B cell (primary cell): ENCODE results near the gene CILP2. TPM values are rescaled to one million over a fixed set of nuclear protein-coding genes. Genes with fewer than 3 reads are reported as not detected.

Source experiments
- ATAC-seq: fragments of 200-7000 bp; cut with Tn5 transposase; one replicate; pipeline ENCODE4 v1.10.0; 2021; ENCODE audit warnings: low read depth, mild to moderate bottlenecking, moderate number of reproducible peaks, moderate library complexity
- CTCF ChIA-PET: fragments of 350-600 bp; sonication (Branson Sonifier 250); formaldehyde crosslinking; loops from one replicate; lab custom pipeline; 2021; ENCODE audit warnings: antibody characterized with exemption, inconsistent platforms; lab: Charles Lee
- POLR2A ChIA-PET: fragments of 350-600 bp; sonication (Branson Sonifier 250); formaldehyde crosslinking; loops from one replicate; lab custom pipeline; 2021; ENCODE audit warnings: antibody characterized with exemption; lab: Charles Lee
- DNase-seq: peaks from one replicate; pipeline ENCODE4 v3.0.0; 2013
- H2AFZ ChIP-seq: 2 replicates; pipeline ENCODE4 v1.6.1; 2012; ENCODE audit warnings: mild to moderate bottlenecking, low read depth, low read length; ENCODE audit not compliant: insufficient read depth, poor library complexity, severe bottlenecking
- H3K27ac ChIP-seq, 2 donors: 1 replicate in 1 of 2; 2 replicates in 1 of 2; pipeline ENCODE4 v1.5.1; 2012 to 2013; ENCODE audit warnings: low read length in 2 of 2, mild to moderate bottlenecking in 2 of 2, moderate library complexity in 1 of 2
- H3K27me3 ChIP-seq, 4 experiments: fragments of 200-600 bp in 1 of 4; sonication (generic) in 1 of 4; replicated peaks in 1 of 4; 1 replicate in 2 of 4; 2 replicates in 2 of 4; pipeline versions ENCODE4 v1.6.1 to v1.7.0; 2013 to 2016; ENCODE audit warnings: low read length in 3 of 4, mild to moderate bottlenecking in 2 of 4, mixed read lengths in 1 of 4, moderate library complexity in 1 of 4; ENCODE audit not compliant: insufficient read depth in 4 of 4, control insufficient read depth in 3 of 4; ENCODE audit errors: control extremely low read depth in 1 of 4
- H3K36me3 ChIP-seq, 2 experiments: replicated peaks in 1 of 2; 1 replicate in 1 of 2; 2 replicates in 1 of 2; pipeline versions ENCODE4 v1.6.1 to v1.7.1; 2013; ENCODE audit warnings: low read length in 1 of 2; ENCODE audit not compliant: insufficient read depth in 2 of 2, control insufficient read depth in 1 of 2; ENCODE audit errors: control extremely low read depth in 1 of 2, extremely low read depth in 1 of 2
- H3K4me1 ChIP-seq, 2 donors: fragments of 200-600 bp in 1 of 2; sonication (generic) in 1 of 2; 1 replicate in 1 of 2; 2 replicates in 1 of 2; pipeline versions ENCODE4 v1.5.1 to v1.6.1; 2013 to 2017; ENCODE audit warnings: low read length in 2 of 2; ENCODE audit not compliant: control insufficient read depth in 2 of 2, insufficient read depth in 2 of 2
- H3K4me2 ChIP-seq: replicated peaks from 2 replicates; pipeline ENCODE3; 2012; ENCODE audit warnings: mild to moderate bottlenecking, low read depth, low read length; ENCODE audit not compliant: poor library complexity, severe bottlenecking
- H3K4me3 ChIP-seq, 5 experiments: fragments of 200-600 bp in 1 of 5; sonication (generic) in 1 of 5; 1 replicate in 3 of 5; 2 replicates in 2 of 5; pipeline versions ENCODE4 v1.5.1 to v1.7.0; 2011 to 2016; ENCODE audit warnings: low read length in 4 of 5, mild to moderate bottlenecking in 4 of 5, low read depth in 2 of 5, control low read depth in 1 of 5, moderate library complexity in 1 of 5; ENCODE audit not compliant: insufficient read depth in 1 of 5; ENCODE audit errors: control extremely low read depth in 1 of 5, extremely low read depth in 1 of 5
- H3K79me2 ChIP-seq: fragments of 200-600 bp; sonication (generic); one replicate; pipeline ENCODE4 v1.6.0; 2016; ENCODE audit warnings: low read length; ENCODE audit not compliant: control insufficient read depth, insufficient read depth
- H3K9ac ChIP-seq: fragments of 200-600 bp; sonication (generic); 2 replicates; pipeline ENCODE4 v1.6.1; 2017; ENCODE audit warnings: mild to moderate bottlenecking, low read length, moderate library complexity
- H3K9me3 ChIP-seq, 3 donors: one replicate each; pipeline versions ENCODE4 v1.6.1 to v1.7.1; 2013; ENCODE audit warnings: low read length in 2 of 3; ENCODE audit not compliant: control insufficient read depth in 2 of 3, insufficient read depth in 1 of 3; ENCODE audit errors: control extremely low read depth in 1 of 3
- H4K20me1 ChIP-seq: 2 replicates; pipeline ENCODE4 v1.6.0; 2012; ENCODE audit warnings: mild to moderate bottlenecking, low read length; ENCODE audit not compliant: insufficient read depth, control insufficient read depth, poor library complexity, severe bottlenecking
- H3K27ac Mint-ChIP-seq: one replicate; pipeline ENCODE4 v1.8.0; 2021; ENCODE audit warnings: mixed read lengths
- H3K27me3 Mint-ChIP-seq: one replicate; pipeline ENCODE4 v1.8.0; 2021; ENCODE audit warnings: mixed read lengths
- H3K4me1 Mint-ChIP-seq: one replicate; pipeline ENCODE4 v1.8.0; 2021; ENCODE audit warnings: mixed read lengths
- H3K4me3 Mint-ChIP-seq: one replicate; pipeline ENCODE4 v1.8.0; 2021; ENCODE audit warnings: mixed read lengths
- H3K9me3 Mint-ChIP-seq: one replicate; pipeline ENCODE4 v1.8.0; 2022; ENCODE audit warnings: mixed read lengths; ENCODE audit not compliant: insufficient read depth
- CTCF ChIP-seq: fragments of 200-600 bp; IDR thresholded peaks from one replicate; pipeline ENCODE4 v1.8.0; 2022; ENCODE audit warnings: antibody characterized with exemption, mild to moderate bottlenecking
- EZH2 ChIP-seq: IDR thresholded peaks from 2 replicates; pipeline ENCODE4 v1.6.1; 2012; ENCODE audit warnings: borderline replicate concordance, low read depth, mild to moderate bottlenecking, moderate library complexity, low read length; ENCODE audit not compliant: insufficient read depth, poor library complexity, severe bottlenecking
- WGBS: methylation state at CpG from one replicate; pipeline ENCODE4 v1.1.5; 2013; ENCODE audit warnings: missing lambda C conversion rate; ENCODE audit not compliant: insufficient coverage; 5-methylcytosine and 5-hydroxymethylcytosine counted together
- intact Hi-C: fragments of 100-400 bp; cut with micrococcal nuclease; formaldehyde crosslinking; loops from one replicate; pipeline ENCODE4 v1.10.0; 2022
- polyA plus RNA-seq: library from polyadenylated mRNA; depleted of rRNA; stranded (reverse); fragments of >200 nt; gene quantifications from 2 replicates; pipeline ENCODE4 v1.2.3, GENCODE V29; 2012
- total RNA-seq, 2 donors: library from RNA; stranded (reverse); fragments of 120-200 nt in 1 of 2; gene quantifications; 1 replicate in 1 of 2; 2 replicates in 1 of 2; pipeline versions ENCODE4 v1.2.3 to v1.2.4, GENCODE V29; 2013 to 2022

The CILP2 gene
- total and polyA plus RNA-seq, 2 donors (not counting 1 experiment from before 2014, with no cell fraction given), result 0.04 to 0.12 TPM

GRCh38 chr19:19523177-19523576, 14.9 kb upstream of the CILP2 start:
- ATAC-seq, result no peak
- no peak overlapping the region for H3K27ac Mint-ChIP-seq
- H3K9me3 ChIP-seq, result no peaks in the 10 kb centered on the region
- DNase-seq, result no peak
- H3K4me3 ChIP-seq, result no peak overlapping the region
- no peak overlapping the region for H3K4me3 Mint-ChIP-seq
- peaks cover 65% of the 10 kb centered on the region for H4K20me1 ChIP-seq
- peaks cover 41% of the 10 kb centered on the region for H3K4me1 Mint-ChIP-seq
- intact Hi-C loops, result no loop called here
- no peak overlapping the region for H3K4me2 ChIP-seq
- no peaks in the 10 kb centered on the region for H3K27me3 ChIP-seq
- CTCF ChIA-PET, result no interaction called here
- POLR2A ChIA-PET, result no interaction called here
- H2AFZ ChIP-seq, result no peak overlapping the region
- TF ChIP-seq EZH2, result no peak
- TF ChIP-seq CTCF, result no peak
- 100% methylated on average over 2 of the region's 3 CpGs for WGBS
- H3K36me3 ChIP-seq, result peaks cover 4 to 24% of the 10 kb centered on the region in 2 experiments
- H3K79me2 ChIP-seq, result peaks cover 82% of the 10 kb centered on the region
- H3K27me3 Mint-ChIP-seq, result no peaks in the 10 kb centered on the region
- no peak overlapping the region for H3K27ac ChIP-seq
- peaks cover 7 to 37% of the 10 kb centered on the region in 2 donors for H3K4me1 ChIP-seq
- H3K9ac ChIP-seq, result no peak overlapping the region
- H3K9me3 Mint-ChIP-seq, result no peaks in the 10 kb centered on the region

GRCh38 chr19:19524053-19524452, 14.0 kb upstream of the CILP2 start:
- DNase-seq, result no peak
- H3K9me3 Mint-ChIP-seq, result no peaks in the 10 kb centered on the region
- WGBS, result 65% methylated on average over 4 of the region's 7 CpGs
- Histone ChIP-seq H3K4me1 (peaks cover 7 to 37% of the 10 kb centered on the region in 2 donors), H3K4me2 (peak overlapping the region; percentile 3), H3K27me3 (no peaks in the 10 kb centered on the region), H2AFZ (no peak overlapping the region), H3K9me3 (no peaks in the 10 kb centered on the region), H3K79me2 (peaks cover 80% of the 10 kb centered on the region), H3K36me3 (peaks cover 4 to 27% of the 10 kb centered on the region in 2 experiments), H4K20me1 (peaks cover 64% of the 10 kb centered on the region), H3K4me3 (no peak overlapping the region), H3K27ac (no peak overlapping the region), H3K9ac (no peak overlapping the region)
- H3K27ac Mint-ChIP-seq, result peak overlapping the region; percentile 61
- no peak for TF ChIP-seq EZH2
- no peak for ATAC-seq
- POLR2A ChIA-PET, result no interaction called here
- no peaks in the 10 kb centered on the region for H3K27me3 Mint-ChIP-seq
- CTCF ChIA-PET, result interaction anchor here (1.1 kb wide), 1 partner anchor 119 kb away, joined by 3 read pairs; the partner anchor contains the start of gene GATAD2A
- H3K4me1 Mint-ChIP-seq, result peaks cover 40% of the 10 kb centered on the region
- no peak overlapping the region for H3K4me3 Mint-ChIP-seq
- intact Hi-C loops, result no loop called here
